Prostate gland (tissue), 2 donors: ENCODE results near the gene FKBP2. TPM values are rescaled to one million over a fixed set of nuclear protein-coding genes. Genes with fewer than 3 reads are reported as not detected.
A peak's percentile ranks its signal among the peaks of the same experiment; 100 is the strongest.

ENCODE experiments used
- DNase-seq: peaks from one replicate; pipeline ENCODE4 v3.0.0-alpha.2; 2019; ENCODE audit warnings: low spot score
- H3K27ac ChIP-seq, 2 donors: fragments of 200-600 bp; sonication (generic); 2 replicates each; pipeline ENCODE4 v1.5.1; 2017 to 2019
- H3K27me3 ChIP-seq: fragments of 200-600 bp; sonication (generic); replicated peaks from 2 replicates; pipeline ENCODE4 v1.5.1; 2019; ENCODE audit not compliant: insufficient read depth
- H3K36me3 ChIP-seq, 2 donors: fragments of 200-600 bp; sonication (generic); 1 replicate in 1 of 2; 2 replicates in 1 of 2; pipeline versions ENCODE4 v1.5.1 to v1.8.1; 2017 to 2019
- H3K4me1 ChIP-seq: fragments of 200-600 bp; sonication (generic); replicated peaks from 2 replicates; pipeline ENCODE4 v1.5.1; 2019
- H3K4me3 ChIP-seq, 2 donors: fragments of 200-600 bp; sonication (generic); 2 replicates each; pipeline ENCODE4 v1.5.1; 2017 to 2019
- H3K9me3 ChIP-seq: fragments of 200-600 bp; sonication (generic); 2 replicates; pipeline ENCODE4 v1.5.1; 2017
- POLR2A ChIP-seq: fragments of 450-650 bp; IDR thresholded peaks from one replicate; pipeline ENCODE4 v1.6.1; 2016; ENCODE audit warnings: antibody characterized with exemption, mild to moderate bottlenecking
- POLR2AphosphoS5 ChIP-seq: sonication (generic); formaldehyde crosslinking; IDR thresholded peaks from one replicate; pipeline ENCODE4 v1.6.1; 2017; ENCODE audit warnings: antibody characterized with exemption
- WGBS: methylation state at CpG from one replicate; pipeline ENCODE4 v1.1.5; 2018; 5-methylcytosine and 5-hydroxymethylcytosine counted together
- intact Hi-C: fragments of 100-400 bp; cut with DNase I; formaldehyde crosslinking; loops from one replicate; pipeline ENCODE4 v1.14.2; 2022
- total RNA-seq, 2 donors: library from RNA; depleted of rRNA; stranded (reverse); fragments of >200 nt; gene quantifications; one replicate each; pipeline ENCODE4 v1.1.0, GENCODE V29; 2016
- TF ChIP-seq, protein P1 (sequence below), 4 experiments: fragments of 200-600 bp in 2 of 4; fragments of 450-650 bp in 2 of 4; sonication (generic) in 2 of 4; IDR thresholded peaks; 1 replicate in 3 of 4; 2 replicates in 1 of 4; pipeline ENCODE4 v1.5.1; 2016 to 2019; ENCODE audit warnings: antibody characterized with exemption in 4 of 4, mild to moderate bottlenecking in 2 of 4, moderate library complexity in 2 of 4

The FKBP2 gene
- total RNA-seq, 2 donors from 2014 or later = 138 to 164 TPM

DNA sequence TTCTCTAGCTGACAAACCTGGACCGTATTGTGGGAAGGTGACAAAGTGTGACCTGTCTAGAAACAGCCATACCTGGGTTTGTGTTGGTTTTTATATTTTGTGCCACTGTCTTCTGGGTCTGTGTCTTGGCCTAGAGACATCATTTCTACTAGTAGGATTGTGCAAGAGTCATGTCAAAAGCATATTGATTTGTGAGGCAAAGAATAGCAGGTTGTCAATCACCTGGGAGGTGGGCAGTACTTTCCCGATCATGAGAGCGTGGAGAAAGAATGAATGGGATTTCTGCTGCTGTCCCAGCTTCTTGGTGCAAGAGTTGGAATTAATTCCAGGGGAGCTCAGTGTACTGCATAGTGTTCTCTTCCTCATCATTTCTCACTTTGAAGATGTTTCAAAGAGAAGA, 39.4 kb upstream of the FKBP2 start:
- no peak overlapping the region for H3K27ac ChIP-seq
- intact Hi-C loops = no loop called here
- H3K9me3 ChIP-seq = no peaks in the 10 kb centered on the region
- H3K27me3 ChIP-seq = no peaks in the 10 kb centered on the region
- no peak for DNase-seq
- H3K36me3 ChIP-seq = peaks cover 9 to 17% of the 10 kb centered on the region in 2 donors
- WGBS = 80% methylated on average over 3 of the region's 3 CpGs
- no peak overlapping the region for H3K4me3 ChIP-seq
- H3K4me1 ChIP-seq = no peaks in the 10 kb centered on the region
- TF ChIP-seq POLR2A (no peak), POLR2AphosphoS5 (no peak)
- TF ChIP-seq, protein P1, sequence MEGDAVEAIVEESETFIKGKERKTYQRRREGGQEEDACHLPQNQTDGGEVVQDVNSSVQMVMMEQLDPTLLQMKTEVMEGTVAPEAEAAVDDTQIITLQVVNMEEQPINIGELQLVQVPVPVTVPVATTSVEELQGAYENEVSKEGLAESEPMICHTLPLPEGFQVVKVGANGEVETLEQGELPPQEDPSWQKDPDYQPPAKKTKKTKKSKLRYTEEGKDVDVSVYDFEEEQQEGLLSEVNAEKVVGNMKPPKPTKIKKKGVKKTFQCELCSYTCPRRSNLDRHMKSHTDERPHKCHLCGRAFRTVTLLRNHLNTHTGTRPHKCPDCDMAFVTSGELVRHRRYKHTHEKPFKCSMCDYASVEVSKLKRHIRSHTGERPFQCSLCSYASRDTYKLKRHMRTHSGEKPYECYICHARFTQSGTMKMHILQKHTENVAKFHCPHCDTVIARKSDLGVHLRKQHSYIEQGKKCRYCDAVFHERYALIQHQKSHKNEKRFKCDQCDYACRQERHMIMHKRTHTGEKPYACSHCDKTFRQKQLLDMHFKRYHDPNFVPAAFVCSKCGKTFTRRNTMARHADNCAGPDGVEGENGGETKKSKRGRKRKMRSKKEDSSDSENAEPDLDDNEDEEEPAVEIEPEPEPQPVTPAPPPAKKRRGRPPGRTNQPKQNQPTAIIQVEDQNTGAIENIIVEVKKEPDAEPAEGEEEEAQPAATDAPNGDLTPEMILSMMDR (IDR thresholded peaks at IDR 0.05) = no peak

- H3K27me3 ChIP-seq = no peaks in the 10 kb centered on the region
- TF ChIP-seq, protein P1 (IDR thresholded peaks at IDR 0.05) = no peak
- no peak for TF ChIP-seq POLR2A
- no peak for DNase-seq
- WGBS = 96% methylated on average over 9 of the region's 9 CpGs
- no peak overlapping the region for H3K27ac ChIP-seq
- peaks cover 5 to 17% of the 10 kb centered on the region in 2 donors for H3K36me3 ChIP-seq
- intact Hi-C loops = no loop called here
- no peaks in the 10 kb centered on the region for H3K4me1 ChIP-seq
- no peaks in the 10 kb centered on the region for H3K9me3 ChIP-seq
- H3K4me3 ChIP-seq = no peak overlapping the region
Measured at GRCh38 chr11:64202992-64203391, 37.9 kb upstream of the FKBP2 start.

DNA sequence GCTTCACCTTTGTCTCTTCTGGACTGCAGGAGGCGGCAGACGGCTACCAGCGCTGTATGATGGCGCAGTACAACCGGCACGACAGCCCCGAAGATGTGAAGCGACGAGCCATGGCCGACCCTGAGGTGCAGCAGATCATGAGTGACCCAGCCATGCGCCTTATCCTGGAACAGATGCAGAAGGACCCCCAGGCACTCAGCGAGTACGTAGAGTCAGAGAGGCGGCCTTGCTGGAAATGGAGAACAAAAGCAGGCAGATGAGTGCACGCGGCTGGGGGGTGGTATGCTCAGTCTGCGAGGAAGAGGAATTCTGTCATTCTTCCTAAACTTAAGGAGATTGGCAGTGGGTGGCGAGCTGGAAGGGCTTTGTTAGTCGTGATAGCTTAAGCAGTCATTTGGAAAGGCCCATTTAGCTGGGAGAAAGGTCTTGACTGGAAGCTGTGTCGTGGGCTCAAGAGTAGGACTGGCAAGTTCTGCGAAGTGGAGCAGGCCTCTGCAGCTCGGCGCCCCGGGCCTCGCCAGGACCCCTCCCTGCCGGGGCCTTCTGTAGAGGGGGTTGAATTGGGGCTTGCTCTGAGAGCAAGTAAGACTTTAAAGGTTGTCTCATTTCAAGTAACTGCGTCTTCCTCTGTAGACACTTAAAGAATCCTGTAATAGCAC, 37.3 kb upstream of the FKBP2 start:
- Histone ChIP-seq H3K9me3 (no peaks in the 10 kb centered on the region), H3K27me3 (no peaks in the 10 kb centered on the region), H3K36me3 (peaks cover 5 to 17% of the 10 kb centered on the region in 2 donors), H3K27ac (no peak overlapping the region), H3K4me3 (no peak overlapping the region), H3K4me1 (no peaks in the 10 kb centered on the region)
- intact Hi-C loops = no loop called here
- 80% methylated on average over 27 of the region's 27 CpGs for WGBS
- TF ChIP-seq POLR2A (no peak), POLR2AphosphoS5 (no peak)
- TF ChIP-seq, protein P1 (IDR thresholded peaks at IDR 0.05) = no peak
- DNase-seq = no peak

DNA sequence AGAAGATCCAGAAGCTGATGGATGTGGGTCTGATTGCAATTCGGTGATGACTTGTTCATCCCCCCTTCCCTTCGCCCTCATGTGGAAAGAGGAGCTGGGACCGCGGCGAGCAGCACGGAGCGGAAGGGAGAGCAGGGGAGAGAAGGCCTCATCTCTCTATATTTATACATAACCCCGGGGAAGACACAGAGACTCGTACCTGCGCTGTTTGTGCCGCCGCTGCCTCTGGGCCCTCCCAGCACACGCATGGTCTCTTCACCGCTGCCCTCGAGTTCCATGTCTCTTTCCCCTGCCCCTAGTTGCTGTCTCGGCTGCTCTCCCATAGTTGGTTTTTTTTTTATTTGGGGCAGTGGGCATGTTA, 36.8 kb upstream of the FKBP2 start:
- no peak overlapping the region for H3K4me3 ChIP-seq
- no peak for DNase-seq
- H3K4me1 ChIP-seq = no peaks in the 10 kb centered on the region
- 49% methylated on average over 16 of the region's 16 CpGs for whole genome bisulfite sequencing
- intact Hi-C loops = no loop called here
- no peaks in the 10 kb centered on the region for H3K9me3 ChIP-seq
- no peaks in the 10 kb centered on the region for H3K27me3 ChIP-seq
- H3K36me3 ChIP-seq = peaks cover 5 to 17% of the 10 kb centered on the region in 2 donors
- peak overlapping the region in 1 of 2 donors; percentile 16 for H3K27ac ChIP-seq
- TF ChIP-seq POLR2A (no peak), POLR2AphosphoS5 (no peak)
- TF ChIP-seq, protein P1 (IDR thresholded peaks at IDR 0.05) = no peak

DNA sequence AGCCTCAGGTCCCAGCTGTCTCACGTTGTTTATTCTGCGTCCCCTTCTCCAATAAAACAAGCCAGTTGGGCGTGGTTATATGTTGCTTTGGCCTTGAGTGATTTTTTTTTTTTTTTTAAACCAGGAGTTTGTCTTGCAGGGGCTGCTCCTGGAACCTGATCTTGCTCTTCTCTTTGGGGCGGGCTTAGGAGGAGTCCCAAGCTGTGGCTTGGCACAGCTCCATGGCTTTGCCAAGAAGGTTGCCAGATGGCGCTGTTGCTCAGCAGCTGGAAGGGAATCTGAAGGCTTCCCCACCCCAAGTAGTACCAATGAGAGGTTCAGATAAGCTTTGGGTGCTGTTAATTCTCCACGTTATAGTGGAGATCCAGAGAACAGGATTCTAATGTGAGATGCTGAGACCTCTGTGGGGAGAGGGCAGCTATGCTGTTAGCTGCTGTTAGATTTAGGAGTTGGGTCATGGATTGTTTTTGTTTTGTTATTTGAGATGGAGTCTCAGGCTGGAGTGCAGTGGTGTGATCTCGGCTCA, 36.4 kb upstream of the FKBP2 start:
- DNase-seq = peak; percentile 94
- peaks cover 5 to 17% of the 10 kb centered on the region in 2 donors for H3K36me3 ChIP-seq
- intact Hi-C loops = no loop called here
- H3K4me3 ChIP-seq = no peak overlapping the region
- H3K9me3 ChIP-seq = no peaks in the 10 kb centered on the region
- no peaks in the 10 kb centered on the region for H3K27me3 ChIP-seq
- H3K27ac ChIP-seq = peak overlapping the region in 1 of 2 donors; percentile 16
- TF ChIP-seq, protein P1 (IDR thresholded peaks at IDR 0.05) = peak; percentile 24 to 90 (median 76)
- TF ChIP-seq POLR2AphosphoS5 (peak; percentile 90), POLR2A (no peak)
- WGBS = 16% methylated on average over 7 of the region's 7 CpGs
- H3K4me1 ChIP-seq = no peaks in the 10 kb centered on the region
